HG02678 (cell line): ENCODE data around the gene CCDC185.

ENCODE experiments used
- ATAC-seq: cut with Tn5 transposase; IDR thresholded peaks from one replicate; pipeline ENCODE4 v1.9.1; 2021; ENCODE audit warnings: mild to moderate bottlenecking, moderate library complexity; ENCODE audit not compliant: unreplicated experiment

CCDC185 gene

DNA sequence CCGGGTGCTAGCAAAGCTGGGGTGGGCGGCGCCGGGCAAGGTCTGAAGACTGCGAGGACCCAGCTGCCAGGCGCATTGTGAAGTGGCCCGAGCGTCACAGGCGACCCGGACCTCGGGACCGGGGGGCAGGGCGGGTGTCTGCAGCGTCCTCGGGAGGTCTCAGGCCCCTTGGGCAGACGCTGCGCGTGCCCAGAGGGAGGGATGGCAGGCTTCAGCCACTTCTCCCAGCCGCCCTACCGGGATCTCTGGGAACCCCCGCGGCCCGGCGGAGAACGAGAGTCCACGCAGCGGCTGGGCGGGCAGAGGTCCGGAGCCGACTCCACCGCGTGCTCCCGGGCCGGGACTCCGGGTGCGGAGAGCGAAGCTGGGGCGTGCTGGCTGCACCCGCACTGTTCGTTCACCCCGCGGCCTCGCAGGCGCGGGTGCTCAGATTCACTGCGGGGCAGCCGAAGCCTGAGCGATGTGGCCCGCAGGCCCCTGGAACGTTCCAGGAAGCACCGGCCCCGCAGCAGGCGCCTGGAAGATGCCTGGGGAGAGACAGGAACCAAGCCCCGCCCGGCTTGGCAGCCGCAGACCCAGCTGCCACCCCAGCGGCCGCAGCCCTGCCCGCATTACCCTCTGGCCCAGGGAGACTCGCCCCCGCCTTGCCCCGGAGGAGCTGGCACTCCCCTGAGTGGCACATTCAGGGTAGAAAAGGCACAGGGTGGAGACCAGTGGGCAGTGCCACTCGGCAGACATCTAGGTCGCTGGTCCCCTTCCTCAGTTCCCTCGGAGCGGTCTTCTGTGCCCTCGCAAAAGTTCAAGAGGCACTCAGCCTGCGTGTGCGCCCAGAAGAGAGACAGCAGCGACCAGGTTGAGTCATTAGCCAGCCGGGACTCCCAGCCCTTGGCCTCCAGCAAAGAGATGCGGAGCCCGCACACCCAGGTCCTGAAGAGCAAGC is at the start of gene CCDC185:
Gene CCDC185 (plus strand): TSS at position 141 of the 940 bp plus-strand sequence. CDS start 61 bp downstream, at position 202.
- ATAC-seq, result no peak

- ATAC-seq, result no peak
Observed at GRCh38 chr1:223343692-223344091, 49.5 kb upstream of the CCDC185 start.

- ATAC-seq, result no peak
Observed at GRCh38 chr1:223344491-223344890, 48.7 kb upstream of the CCDC185 start.

DNA sequence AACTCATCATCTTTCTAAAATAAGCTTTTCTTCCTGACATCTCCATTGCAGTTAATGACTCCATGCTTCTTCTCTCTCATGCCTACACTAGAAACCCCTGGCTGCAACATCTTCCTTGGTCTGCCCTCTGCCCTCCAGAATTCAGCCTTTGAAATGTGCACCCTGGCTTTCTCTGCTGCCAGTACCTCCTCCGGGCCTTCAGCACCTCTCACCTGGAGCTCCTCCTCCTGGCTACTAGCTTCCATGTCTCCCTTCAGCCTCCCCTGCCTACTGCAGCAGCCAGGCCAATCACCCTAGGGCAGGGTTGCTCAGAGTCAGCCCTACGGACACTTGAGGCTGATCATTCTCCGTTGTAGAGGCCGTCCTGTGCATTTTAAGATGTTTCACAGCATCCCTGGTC is 47.5 kb upstream of the CCDC185 start:
- ATAC-seq, result no peak

DNA sequence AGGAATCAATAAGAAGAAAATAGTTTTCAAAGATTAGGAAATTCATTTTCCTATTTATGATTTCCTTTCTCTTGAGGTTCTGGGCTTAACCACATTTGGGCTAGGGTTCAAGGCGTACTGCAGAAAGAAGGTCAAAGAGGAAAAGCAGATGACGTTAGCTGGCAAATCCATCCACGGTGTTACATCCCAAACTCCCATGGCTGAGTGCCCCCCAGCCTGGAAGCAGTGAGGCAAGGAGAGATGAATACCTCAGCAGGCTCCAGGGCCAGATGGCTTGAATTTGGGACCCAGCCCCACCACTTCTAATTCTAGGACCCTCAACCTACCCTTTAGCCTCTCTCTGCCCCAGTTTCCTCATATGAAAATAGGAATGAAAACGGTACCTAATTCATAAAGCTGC is 46.9 kb upstream of the CCDC185 start:
- no peak for ATAC-seq

- ATAC-seq, result no peak
Observed at GRCh38 chr1:223347583-223347982, 45.6 kb upstream of the CCDC185 start.

DNA sequence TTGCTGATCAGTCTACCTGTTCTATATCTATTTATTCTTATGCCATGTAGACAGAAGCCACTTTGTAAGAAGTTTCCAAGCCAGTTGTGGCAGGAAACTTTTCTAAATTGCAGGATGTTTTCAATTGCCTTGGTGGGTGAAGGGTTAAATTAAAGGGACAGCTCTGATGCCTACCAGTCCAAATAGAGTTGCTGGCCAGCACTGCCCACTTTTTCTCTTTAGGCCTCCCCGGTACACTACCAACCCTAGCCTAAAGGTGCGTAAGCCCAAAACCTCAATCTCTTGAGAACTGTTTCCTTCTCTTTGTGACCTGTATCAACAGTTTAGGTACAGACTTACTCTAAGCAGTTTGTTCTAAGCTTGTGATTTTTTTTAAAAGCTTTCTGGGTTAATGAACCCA is 44.8 kb upstream of the CCDC185 start:
- ATAC-seq, result no peak

GRCh38 chr1:223349241-223349640 is 44.0 kb upstream of the CCDC185 start:
- no peak for ATAC-seq

DNA sequence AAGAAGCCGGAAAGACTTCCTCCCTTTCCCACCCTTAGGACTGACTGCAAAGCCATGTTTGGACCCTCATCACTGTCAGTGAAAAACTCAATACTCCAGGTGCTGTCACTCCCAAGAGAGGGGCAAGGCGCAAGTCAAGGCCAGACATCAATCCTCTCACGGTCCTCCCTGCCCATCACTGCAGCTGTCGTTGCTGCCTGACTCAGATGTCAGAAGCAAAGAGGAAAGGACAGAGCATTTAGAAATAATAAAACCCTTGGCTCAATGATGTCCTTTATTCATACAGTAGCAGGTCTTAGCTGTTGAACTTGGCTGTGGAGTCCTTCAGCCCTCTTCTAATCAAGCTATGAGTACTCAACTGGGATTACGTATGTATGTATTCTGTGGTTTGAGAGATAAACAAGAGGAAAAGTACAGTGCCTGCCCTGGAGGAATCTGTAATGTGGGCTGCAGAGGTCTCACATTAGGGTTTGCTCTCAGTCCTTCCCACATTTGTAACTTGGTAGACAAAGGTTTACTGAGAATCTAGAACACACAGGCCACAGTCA is 42.8 kb upstream of the CCDC185 start:
- no peak for ATAC-seq

DNA sequence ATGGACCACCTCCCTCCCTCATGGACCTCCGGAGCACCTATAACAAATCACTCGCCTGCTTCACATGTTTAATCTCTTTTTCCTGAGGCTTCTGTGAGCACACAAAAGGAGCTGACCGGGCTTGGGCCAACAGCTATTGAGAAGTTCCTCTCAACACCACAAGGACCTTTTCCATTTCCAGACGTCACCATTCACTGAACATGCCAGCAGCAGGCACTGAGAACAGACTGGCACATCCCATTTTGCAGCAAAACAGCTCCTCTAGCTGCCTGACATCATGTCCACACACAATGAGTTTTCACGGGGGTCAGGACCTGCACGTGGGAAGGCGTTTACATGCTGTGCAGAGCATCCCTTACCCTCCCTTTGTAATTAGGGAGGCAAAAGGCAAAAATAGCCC is 40.3 kb upstream of the CCDC185 start:
- ATAC-seq, result no peak

- no peak for ATAC-seq
Observed at GRCh38 chr1:223353939-223354338, 39.3 kb upstream of the CCDC185 start.

DNA sequence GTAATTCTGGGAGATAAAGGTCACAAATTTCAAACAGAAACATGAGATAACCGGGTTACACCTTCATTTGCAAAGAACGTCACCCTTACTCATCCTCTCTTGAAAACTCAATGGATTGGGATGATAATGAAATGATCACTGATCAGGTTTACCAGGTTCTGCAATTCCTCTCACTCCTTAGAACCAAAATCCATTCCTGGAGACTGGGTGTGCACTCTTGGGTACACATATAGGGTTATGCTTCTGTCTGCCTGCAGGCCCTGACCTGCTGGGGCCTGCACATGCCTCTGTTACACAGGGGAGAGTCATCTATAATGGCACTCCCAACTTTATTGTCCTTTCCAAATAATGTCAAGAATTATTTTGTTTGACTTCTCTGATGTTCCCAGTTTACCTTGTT is 37.5 kb upstream of the CCDC185 start:
- no peak for ATAC-seq

- no peak for ATAC-seq
Observed at GRCh38 chr1:223358826-223359225, 34.4 kb upstream of the CCDC185 start.

GRCh38 chr1:223363057-223363855 is 30.0 kb upstream of the CCDC185 start:
- no peak for ATAC-seq

DNA sequence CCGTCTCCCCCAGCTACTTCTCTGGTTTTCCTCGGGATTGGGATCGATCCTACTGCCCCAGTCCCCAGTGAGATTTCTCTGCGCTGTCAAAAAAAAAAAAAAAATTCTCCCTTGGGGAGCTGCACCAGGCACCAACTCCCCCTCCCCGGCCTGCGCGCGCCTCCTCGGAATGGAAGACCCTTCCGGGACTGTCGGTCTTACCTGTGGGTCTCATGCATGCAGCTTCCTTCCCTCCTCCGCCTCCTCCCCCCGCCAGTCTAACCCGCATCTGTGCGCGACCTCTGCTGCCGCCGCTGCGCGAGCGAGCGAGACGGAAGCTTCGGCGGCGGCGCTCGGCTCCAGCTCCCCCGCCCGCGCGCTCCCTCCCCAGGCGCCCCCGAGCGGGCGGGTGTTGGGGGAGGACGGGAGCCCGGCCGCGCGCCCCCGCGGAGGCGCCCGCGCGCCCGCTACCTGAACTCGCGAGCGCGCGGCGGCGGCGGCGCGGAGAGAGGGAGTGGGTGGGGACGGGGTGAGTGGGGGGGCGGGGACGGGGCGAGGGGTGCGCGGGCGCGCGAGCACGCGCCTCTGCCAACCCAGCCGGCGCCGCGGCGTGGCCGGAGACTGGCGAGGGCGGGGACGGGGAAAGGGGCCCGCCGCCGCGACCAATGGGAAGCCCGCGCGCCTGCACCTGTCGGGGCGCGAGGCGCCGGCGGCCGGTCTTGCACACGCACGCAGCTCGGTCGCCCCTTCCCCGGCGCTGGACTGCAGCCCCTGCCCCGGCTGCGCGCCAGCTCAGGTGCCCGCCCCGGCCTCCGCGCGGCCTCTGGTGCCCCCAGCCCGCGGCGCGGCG is 29.1 kb upstream of the CCDC185 start, which contains the start of gene SUSD4:
Gene SUSD4 (minus strand): TSS at position 321 of the 829 bp plus-strand sequence. CDS start 751 bp downstream, outside the sequence.
- ATAC-seq, result peak; percentile 68

- ATAC-seq, result peak; percentile 21
Observed at GRCh38 chr1:223364685-223365382, 28.4 kb upstream of the CCDC185 start.

DNA sequence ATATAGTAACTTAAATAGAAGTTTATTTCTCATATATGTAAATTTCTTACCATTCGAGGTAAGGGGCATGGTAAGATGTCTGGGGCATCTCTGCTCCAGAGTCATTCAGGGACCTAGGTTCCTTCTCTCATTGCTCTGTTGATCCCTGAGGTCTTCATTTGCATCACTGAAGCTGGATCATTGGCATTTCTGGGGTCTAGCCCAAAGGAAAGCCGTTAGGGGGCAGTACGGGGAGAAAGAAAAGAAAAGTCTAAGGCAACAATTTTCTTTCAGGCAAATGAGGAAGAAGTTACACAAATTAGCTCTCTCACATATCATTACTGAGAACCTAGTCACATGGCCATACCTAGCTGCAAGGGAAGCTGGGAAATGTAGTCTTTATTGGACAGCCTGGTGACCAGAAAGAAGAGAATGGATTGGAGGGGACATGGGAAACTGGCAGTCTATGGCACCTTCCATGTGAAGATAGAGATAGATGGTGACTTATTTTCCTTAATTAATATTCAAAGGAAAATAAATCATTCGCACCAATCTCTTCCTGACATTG is 19.1 kb upstream of the CCDC185 start:
- no peak for ATAC-seq

- ATAC-seq, result no peak
Observed at GRCh38 chr1:223378754-223379153, 14.5 kb upstream of the CCDC185 start.

GRCh38 chr1:223386013-223386412 is 7.2 kb upstream of the CCDC185 start:
- ATAC-seq, result no peak

DNA sequence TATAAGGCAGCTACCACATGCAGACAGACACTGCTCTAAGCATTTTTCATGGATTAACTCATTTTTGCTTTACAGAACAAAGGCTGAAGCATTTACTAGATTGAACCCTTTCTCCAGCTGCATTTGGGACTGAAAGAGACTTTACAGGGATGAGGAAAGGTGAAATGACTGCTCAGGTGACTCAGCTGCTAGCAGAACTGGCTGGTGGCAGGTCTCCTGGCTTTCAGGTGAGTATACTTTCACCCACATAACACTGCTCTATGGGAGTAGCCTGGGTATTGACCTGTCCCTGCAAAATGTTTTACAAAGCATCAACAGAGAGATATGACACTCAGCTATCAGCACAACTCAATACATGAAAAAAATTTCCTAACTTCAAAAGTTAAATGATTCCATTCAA is 2.6 kb upstream of the CCDC185 start:
- ATAC-seq, result no peak
